ENCODE measurements around the gene LCP2. TPM values are rescaled to one million over a fixed set of nuclear protein-coding genes. Genes with fewer than 3 reads are reported as not detected.
A peak's percentile ranks its signal among the peaks of the same experiment; 100 is the strongest.

Gene LCP2
- total RNA-seq, 4 donors from 2014 or later: 3.2 to 22.7 (median 6.9) TPM

- no peak for DNase-seq
- Histone ChIP-seq H3K4me3 (replicated peaks in 1 of 3) (no peak overlapping the region), H3K27me3 (no peaks in the 10 kb centered on the region), H3K9me3 (no peaks in the 10 kb centered on the region), H3K27ac (peak overlapping the region in 1 of 3 donors; percentile 26), H3K36me3 (no peaks in the 10 kb centered on the region), H3K4me1 (no peaks in the 10 kb centered on the region)
- no peak for TF ChIP-seq POLR2A (IDR thresholded peaks at IDR 0.05)
- TF ChIP-seq, protein P1, sequence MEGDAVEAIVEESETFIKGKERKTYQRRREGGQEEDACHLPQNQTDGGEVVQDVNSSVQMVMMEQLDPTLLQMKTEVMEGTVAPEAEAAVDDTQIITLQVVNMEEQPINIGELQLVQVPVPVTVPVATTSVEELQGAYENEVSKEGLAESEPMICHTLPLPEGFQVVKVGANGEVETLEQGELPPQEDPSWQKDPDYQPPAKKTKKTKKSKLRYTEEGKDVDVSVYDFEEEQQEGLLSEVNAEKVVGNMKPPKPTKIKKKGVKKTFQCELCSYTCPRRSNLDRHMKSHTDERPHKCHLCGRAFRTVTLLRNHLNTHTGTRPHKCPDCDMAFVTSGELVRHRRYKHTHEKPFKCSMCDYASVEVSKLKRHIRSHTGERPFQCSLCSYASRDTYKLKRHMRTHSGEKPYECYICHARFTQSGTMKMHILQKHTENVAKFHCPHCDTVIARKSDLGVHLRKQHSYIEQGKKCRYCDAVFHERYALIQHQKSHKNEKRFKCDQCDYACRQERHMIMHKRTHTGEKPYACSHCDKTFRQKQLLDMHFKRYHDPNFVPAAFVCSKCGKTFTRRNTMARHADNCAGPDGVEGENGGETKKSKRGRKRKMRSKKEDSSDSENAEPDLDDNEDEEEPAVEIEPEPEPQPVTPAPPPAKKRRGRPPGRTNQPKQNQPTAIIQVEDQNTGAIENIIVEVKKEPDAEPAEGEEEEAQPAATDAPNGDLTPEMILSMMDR (IDR thresholded peaks at IDR 0.05): no peak
- 75 to 77% methylated on average over 2 of the region's 2 CpGs for WGBS, 2 donors
- intact Hi-C loops (cut with DNase I): loop anchor here (5.0 kb wide), 1 partner anchor 196 kb away; no protein-coding TSS in a partner anchor
These were observed 70.9 kb downstream of the LCP2 start for GRCh38 chr5:170226661-170227060.

- no peak overlapping the region for H3K27ac ChIP-seq
- TF ChIP-seq, protein P1 (IDR thresholded peaks at IDR 0.05): peak in 2 of 6 experiments; percentile 1 to 2
- no peak for TF ChIP-seq POLR2A (IDR thresholded peaks at IDR 0.05)
- DNase-seq: no peak
- H3K4me1 ChIP-seq: no peaks in the 10 kb centered on the region
- no peaks in the 10 kb centered on the region for H3K27me3 ChIP-seq
- WGBS, 2 donors: 76 to 81% methylated on average over 9 of the region's 9 CpGs
- intact Hi-C loops (cut with DNase I): loop anchor here (5.0 kb wide), 1 partner anchor 196 kb away; no protein-coding TSS in a partner anchor
- H3K4me3 ChIP-seq (replicated peaks in 1 of 3): no peak overlapping the region
- no peaks in the 10 kb centered on the region for H3K9me3 ChIP-seq
- H3K36me3 ChIP-seq: no peaks in the 10 kb centered on the region
These were observed 71.4 kb downstream of the LCP2 start for GRCh38 chr5:170226129-170226615.

- no peaks in the 10 kb centered on the region for H3K27me3 ChIP-seq
- no peaks in the 10 kb centered on the region for H3K9me3 ChIP-seq
- no peaks in the 10 kb centered on the region for H3K4me1 ChIP-seq
- 59 to 60% methylated on average over 7 of the region's 7 CpGs for WGBS, 2 donors
- no peak overlapping the region for H3K27ac ChIP-seq
- DNase-seq: peak; percentile 71 to 77
- no peaks in the 10 kb centered on the region for H3K36me3 ChIP-seq
- TF ChIP-seq POLR2A (IDR thresholded peaks at IDR 0.05): no peak
- TF ChIP-seq, protein P1 (IDR thresholded peaks at IDR 0.05): peak; percentile 24 to 80 (median 68)
- no peak overlapping the region for H3K4me3 ChIP-seq (replicated peaks in 1 of 3)
- intact Hi-C loops (cut with DNase I): loop anchor here (5.0 kb wide), 1 partner anchor 197 kb away; no protein-coding TSS in a partner anchor
These were observed 72.0 kb downstream of the LCP2 start for GRCh38 chr5:170225326-170226128.

DNA sequence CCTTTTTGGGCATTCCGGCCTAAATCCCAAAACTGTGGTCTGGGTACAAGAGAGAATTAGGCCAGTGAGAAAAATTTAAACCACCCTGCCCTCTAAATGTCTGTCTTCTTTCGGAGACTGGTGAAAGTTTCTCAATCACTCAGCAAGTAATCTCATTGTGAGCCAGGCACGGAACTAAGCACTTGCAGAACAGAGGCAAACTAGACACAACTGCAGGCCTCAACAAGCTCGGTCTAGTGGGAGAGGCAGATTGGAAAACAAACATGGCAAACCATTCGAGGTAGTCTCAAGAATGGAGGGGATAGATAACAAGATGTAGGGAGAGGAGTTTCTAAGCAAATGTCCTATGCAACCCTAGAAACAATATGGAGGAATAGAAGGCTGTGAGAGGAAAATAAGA lies 73.7 kb downstream of the LCP2 start:
- H3K27me3 ChIP-seq: no peaks in the 10 kb centered on the region
- H3K9me3 ChIP-seq: no peaks in the 10 kb centered on the region
- TF ChIP-seq, protein P1 (IDR thresholded peaks at IDR 0.05): no peak
- TF ChIP-seq POLR2A (IDR thresholded peaks at IDR 0.05): no peak
- WGBS, 2 donors: 77 to 79% methylated on average over 5 of the region's 5 CpGs
- H3K4me3 ChIP-seq (replicated peaks in 1 of 3): no peak overlapping the region
- DNase-seq: no peak
- no peak overlapping the region for H3K27ac ChIP-seq
- intact Hi-C loops (cut with DNase I): no loop called here
- H3K4me1 ChIP-seq: no peaks in the 10 kb centered on the region
- H3K36me3 ChIP-seq: no peaks in the 10 kb centered on the region

GRCh38 chr5:170223360-170223759 lies 74.2 kb downstream of the LCP2 start:
- Histone ChIP-seq H3K27me3 (no peaks in the 10 kb centered on the region), H3K9me3 (no peaks in the 10 kb centered on the region), H3K27ac (no peak overlapping the region), H3K4me1 (no peaks in the 10 kb centered on the region), H3K4me3 (replicated peaks in 1 of 3) (no peak overlapping the region), H3K36me3 (no peaks in the 10 kb centered on the region)
- no peak for DNase-seq
- TF ChIP-seq POLR2A (IDR thresholded peaks at IDR 0.05): no peak
- TF ChIP-seq, protein P1 (IDR thresholded peaks at IDR 0.05): no peak
- intact Hi-C loops (cut with DNase I): no loop called here
